Measurements from ENCODE around the gene TRIB2.

DNA sequence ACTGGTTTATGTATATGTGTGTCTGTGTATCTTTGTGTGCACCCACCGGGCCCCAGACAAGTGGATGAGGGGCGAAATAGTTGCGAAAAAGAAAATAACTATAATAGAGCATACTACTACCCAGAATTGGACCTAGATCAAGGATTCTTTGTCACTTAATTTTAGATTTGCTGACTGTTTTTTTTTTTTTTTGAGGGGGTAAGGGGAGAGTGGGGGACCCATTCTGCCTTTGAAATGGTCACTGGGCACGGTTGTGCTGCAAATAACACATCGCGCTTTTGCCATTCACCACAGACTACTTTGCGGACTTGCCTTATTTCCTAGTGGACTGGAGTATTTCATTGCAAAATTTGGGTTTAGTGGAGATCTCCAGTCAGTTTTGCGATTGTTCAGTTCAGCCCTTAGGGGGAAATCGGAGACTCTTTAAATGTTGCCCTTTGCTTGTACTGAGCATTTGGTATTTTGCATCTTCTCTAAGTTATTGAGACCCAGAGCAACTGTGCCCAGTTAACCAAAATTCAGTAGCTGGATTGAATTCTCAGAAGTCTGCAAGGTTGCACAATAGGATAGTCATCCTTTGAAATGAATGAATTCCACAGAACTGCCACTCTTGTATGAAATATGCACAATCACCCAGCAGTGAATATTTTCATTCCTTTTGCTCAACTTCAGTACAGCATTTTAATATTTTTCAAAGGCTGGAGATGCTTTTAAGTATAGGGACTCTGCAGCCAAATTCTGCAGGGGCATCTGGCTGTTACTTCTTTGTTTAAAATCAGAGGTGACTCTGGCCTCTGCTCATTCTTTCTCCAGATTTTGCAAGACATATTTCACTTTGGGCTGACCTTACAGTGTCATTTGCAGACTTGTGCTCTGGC is 2.9 kb downstream of the TRIB2 start:
- TF ChIP-seq EZH2 (IDR thresholded peaks at IDR 0.05): no peak
- TF ChIP-seq, protein P1, sequence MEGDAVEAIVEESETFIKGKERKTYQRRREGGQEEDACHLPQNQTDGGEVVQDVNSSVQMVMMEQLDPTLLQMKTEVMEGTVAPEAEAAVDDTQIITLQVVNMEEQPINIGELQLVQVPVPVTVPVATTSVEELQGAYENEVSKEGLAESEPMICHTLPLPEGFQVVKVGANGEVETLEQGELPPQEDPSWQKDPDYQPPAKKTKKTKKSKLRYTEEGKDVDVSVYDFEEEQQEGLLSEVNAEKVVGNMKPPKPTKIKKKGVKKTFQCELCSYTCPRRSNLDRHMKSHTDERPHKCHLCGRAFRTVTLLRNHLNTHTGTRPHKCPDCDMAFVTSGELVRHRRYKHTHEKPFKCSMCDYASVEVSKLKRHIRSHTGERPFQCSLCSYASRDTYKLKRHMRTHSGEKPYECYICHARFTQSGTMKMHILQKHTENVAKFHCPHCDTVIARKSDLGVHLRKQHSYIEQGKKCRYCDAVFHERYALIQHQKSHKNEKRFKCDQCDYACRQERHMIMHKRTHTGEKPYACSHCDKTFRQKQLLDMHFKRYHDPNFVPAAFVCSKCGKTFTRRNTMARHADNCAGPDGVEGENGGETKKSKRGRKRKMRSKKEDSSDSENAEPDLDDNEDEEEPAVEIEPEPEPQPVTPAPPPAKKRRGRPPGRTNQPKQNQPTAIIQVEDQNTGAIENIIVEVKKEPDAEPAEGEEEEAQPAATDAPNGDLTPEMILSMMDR (IDR thresholded peaks at IDR 0.05): no peak
